NCI-H748 treated with DMSO at 0.1 percent for 48 hours (cell line): ENCODE measurements around the gene GID8.

Source experiments
- DNase-seq: peaks from one replicate; lab custom pipeline; 2025; lab: John Stamatoyannopoulos, UW

GID8 gene

GRCh38 chr20:62970307-62971210 lies 32.6 kb downstream of the GID8 start:
- DNase-seq = no peak

GRCh38 chr20:62971211-62971949 lies 33.4 kb downstream of the GID8 start:
- no peak for DNase-seq

- peak; percentile 43 for DNase-seq
These were observed 34.2 kb downstream of the GID8 start for GRCh38 chr20:62971950-62972844.

GRCh38 chr20:62972845-62973745 lies 35.1 kb downstream of the GID8 start:
- DNase-seq = no peak

GRCh38 chr20:62975251-62975760 lies 37.4 kb downstream of the GID8 start:
- DNase-seq = no peak

GRCh38 chr20:62975812-62976508 lies 38.0 kb downstream of the GID8 start:
- DNase-seq = no peak

GRCh38 chr20:62976886-62977285 lies 38.9 kb downstream of the GID8 start:
- no peak for DNase-seq

- peak; percentile 43 for DNase-seq
These were observed 39.9 kb downstream of the GID8 start for GRCh38 chr20:62977613-62978560.

GRCh38 chr20:62978561-62978943 lies 40.6 kb downstream of the GID8 start:
- no peak for DNase-seq

- no peak for DNase-seq
These were observed 41.4 kb downstream of the GID8 start for GRCh38 chr20:62979310-62979709.

GRCh38 chr20:62979876-62980373 lies 42.0 kb downstream of the GID8 start:
- no peak for DNase-seq

GRCh38 chr20:62980380-62980960 lies 42.5 kb downstream of the GID8 start:
- DNase-seq = peak; percentile 83

- no peak for DNase-seq
These were observed 43.0 kb downstream of the GID8 start for GRCh38 chr20:62980970-62981369.

- DNase-seq = no peak
These were observed 44.5 kb downstream of the GID8 start for GRCh38 chr20:62982124-62983075.

- DNase-seq = no peak
These were observed 45.3 kb downstream of the GID8 start for GRCh38 chr20:62983210-62983609.

- DNase-seq = peak; percentile 36
These were observed 46.9 kb downstream of the GID8 start for GRCh38 chr20:62984666-62985443.

- DNase-seq = no peak
These were observed 47.5 kb downstream of the GID8 start for GRCh38 chr20:62985444-62985778.
